ENCODE results near the gene GPSM1.

Gene GPSM1

GRCh38 chr9:136383436-136383835 lies 56.1 kb downstream of the GPSM1 start:
- Histone ChIP-seq H3K27ac (no peak overlapping the region), H3K27me3 (replicated peaks) (no peaks in the 10 kb centered on the region), H3K4me3 (ENCODE audit: low read depth, low read length) (no peak overlapping the region), H3K36me3 (replicated peaks) (peaks cover 84% of the 10 kb centered on the region)
- no peak for DNase-seq
- no peak for TF ChIP-seq CTCF (IDR thresholded peaks at IDR 0.05; ENCODE audit: low read depth, low read length, missing control alignments)
- in situ Hi-C loops (cut with HindIII; ENCODE audit: low pct_ligation_motif_present, low sequenced_read_pairs), result no loop called here

- Histone ChIP-seq H3K27ac (no peak overlapping the region), H3K4me3 (ENCODE audit: low read depth, low read length) (no peak overlapping the region), H3K27me3 (replicated peaks) (no peaks in the 10 kb centered on the region), H3K36me3 (replicated peaks) (peaks cover 85% of the 10 kb centered on the region)
- in situ Hi-C loops (cut with HindIII; ENCODE audit: low pct_ligation_motif_present, low sequenced_read_pairs), result no loop called here
- TF ChIP-seq CTCF (IDR thresholded peaks at IDR 0.05; ENCODE audit: low read depth, low read length, missing control alignments), result no peak
- DNase-seq, result no peak
Observed at GRCh38 chr9:136385015-136385414, 57.7 kb downstream of the GPSM1 start.

GRCh38 chr9:136386018-136386417 lies 58.7 kb downstream of the GPSM1 start:
- in situ Hi-C loops (cut with HindIII; ENCODE audit: low pct_ligation_motif_present, low sequenced_read_pairs), result no loop called here
- no peak overlapping the region for H3K4me3 ChIP-seq (ENCODE audit: low read depth, low read length)
- no peak overlapping the region for H3K27ac ChIP-seq
- DNase-seq, result no peak
- no peak for TF ChIP-seq CTCF (IDR thresholded peaks at IDR 0.05; ENCODE audit: low read depth, low read length, missing control alignments)
- H3K27me3 ChIP-seq (replicated peaks), result no peaks in the 10 kb centered on the region
- H3K36me3 ChIP-seq (replicated peaks), result peaks cover 80% of the 10 kb centered on the region

GRCh38 chr9:136387217-136387616 lies 59.9 kb downstream of the GPSM1 start:
- no peak overlapping the region for H3K4me3 ChIP-seq (ENCODE audit: low read depth, low read length)
- no peak for TF ChIP-seq CTCF (IDR thresholded peaks at IDR 0.05; ENCODE audit: low read depth, low read length, missing control alignments)
- in situ Hi-C loops (cut with HindIII; ENCODE audit: low pct_ligation_motif_present, low sequenced_read_pairs), result no loop called here
- H3K36me3 ChIP-seq (replicated peaks), result peaks cover 80% of the 10 kb centered on the region
- no peaks in the 10 kb centered on the region for H3K27me3 ChIP-seq (replicated peaks)
- no peak overlapping the region for H3K27ac ChIP-seq
- no peak for DNase-seq

- H3K4me3 ChIP-seq (ENCODE audit: low read depth, low read length), result no peak overlapping the region
- DNase-seq, result no peak
- in situ Hi-C loops (cut with HindIII; ENCODE audit: low pct_ligation_motif_present, low sequenced_read_pairs), result no loop called here
- no peak for TF ChIP-seq CTCF (IDR thresholded peaks at IDR 0.05; ENCODE audit: low read depth, low read length, missing control alignments)
- peaks cover 83% of the 10 kb centered on the region for H3K36me3 ChIP-seq (replicated peaks)
- no peak overlapping the region for H3K27ac ChIP-seq
- H3K27me3 ChIP-seq (replicated peaks), result no peaks in the 10 kb centered on the region
Observed at GRCh38 chr9:136389396-136389795, 62.1 kb downstream of the GPSM1 start.

- Histone ChIP-seq H3K27me3 (replicated peaks) (no peaks in the 10 kb centered on the region), H3K4me3 (ENCODE audit: low read depth, low read length) (no peak overlapping the region), H3K27ac (no peak overlapping the region), H3K36me3 (replicated peaks) (peaks cover 91% of the 10 kb centered on the region)
- no peak for DNase-seq
- in situ Hi-C loops (cut with HindIII; ENCODE audit: low pct_ligation_motif_present, low sequenced_read_pairs), result no loop called here
- TF ChIP-seq CTCF (IDR thresholded peaks at IDR 0.05; ENCODE audit: low read depth, low read length, missing control alignments), result no peak
Observed at GRCh38 chr9:136391737-136392537, 64.6 kb downstream of the GPSM1 start.
